A673 (cell line): Measurements from ENCODE around the gene EFCAB9. TPM values are rescaled to one million over a fixed set of nuclear protein-coding genes. Genes with fewer than 3 reads are reported as not detected.

Experiments used
- BruUV-seq: library from RNA; stranded (reverse); fragments of 400-500 nt; replicated peaks from 2 replicates; lab custom pipeline; 2021; lab: Mats Ljungman, UMichigan
- CTCF ChIA-PET: fragments of 300-600 bp; sonication (Branson Sonifier 250); formaldehyde crosslinking; loops from one replicate; lab custom pipeline; 2022; ENCODE audit warnings: antibody characterized with exemption; lab: Charles Lee
- POLR2A ChIA-PET: fragments of 300-600 bp; sonication (Branson Sonifier 250); formaldehyde crosslinking; loops from one replicate; lab custom pipeline; 2022; ENCODE audit warnings: antibody characterized with exemption; ENCODE audit not compliant: low non-redundant PET; lab: Charles Lee
- DNase-seq: peaks from one replicate; pipeline ENCODE4 v3.0.0-alpha.2; 2015; ENCODE audit warnings: low spot score
- H3K27ac ChIP-seq: fragments of 200-600 bp; sonication (generic); 2 replicates; pipeline ENCODE4 v1.5.1; 2016; ENCODE audit warnings: mixed run types, low read depth, mild to moderate bottlenecking, mixed read lengths, antibody characterized with exemption, low read length; ENCODE audit not compliant: poor library complexity, severe bottlenecking
- H3K27me3 ChIP-seq: fragments of 200-600 bp; sonication (generic); replicated peaks from 2 replicates; pipeline ENCODE4 v1.6.1; 2017; ENCODE audit warnings: mixed run types, low read depth, mild to moderate bottlenecking, mixed read lengths, antibody characterized with exemption, low read length; ENCODE audit not compliant: insufficient read depth, poor library complexity
- H3K36me3 ChIP-seq: fragments of 200-600 bp; sonication (generic); 2 replicates; pipeline ENCODE4 v1.6.1; 2016; ENCODE audit warnings: mixed run types, mild to moderate bottlenecking, mixed read lengths, antibody characterized with exemption, low read length; ENCODE audit not compliant: insufficient read depth, poor library complexity, severe bottlenecking
- H3K4me1 ChIP-seq: fragments of 200-600 bp; sonication (generic); 2 replicates; pipeline ENCODE4 v1.6.1; 2017; ENCODE audit warnings: mixed run types, mild to moderate bottlenecking, mixed read lengths, antibody characterized with exemption, low read length; ENCODE audit not compliant: insufficient read depth, poor library complexity, severe bottlenecking
- H3K4me3 ChIP-seq: fragments of 200-600 bp; sonication (generic); 2 replicates; pipeline ENCODE4 v1.5.1; 2016; ENCODE audit warnings: low read depth, mixed run types, mild to moderate bottlenecking, mixed read lengths, low read length; ENCODE audit not compliant: poor library complexity, severe bottlenecking
- H3K9me3 ChIP-seq: fragments of 200-600 bp; sonication (generic); 2 replicates; pipeline ENCODE4 v1.6.1; 2016; ENCODE audit warnings: mixed run types, low read depth, mild to moderate bottlenecking, mixed read lengths, antibody characterized with exemption, low read length; ENCODE audit not compliant: poor library complexity, severe bottlenecking
- CTCF ChIP-seq: fragments of 300-800, 200-600 bp; sonication (generic); conservative IDR thresholded peaks from 2 replicates; pipeline ENCODE4 v1.5.1; 2017; ENCODE audit warnings: low read depth, mild to moderate bottlenecking, antibody characterized with exemption, low read length, moderate library complexity, mixed read lengths
- EZH2 ChIP-seq: fragments of 200-600 bp; sonication (generic); IDR thresholded peaks from 2 replicates; pipeline ENCODE4 v1.6.1; 2017; ENCODE audit warnings: borderline replicate concordance, low read depth, mild to moderate bottlenecking, mixed read lengths, antibody characterized with exemption, low read length; ENCODE audit not compliant: poor library complexity, severe bottlenecking
- intact Hi-C: fragments of 100-400 bp; cut with micrococcal nuclease; formaldehyde crosslinking; loops from one replicate; pipeline ENCODE4 v1.10.0; 2022; ENCODE audit not compliant: unreplicated experiment
- total RNA-seq: library from RNA; stranded (reverse); gene quantifications from 2 replicates; pipeline ENCODE4 v1.2.3, GENCODE V29; 2021

Gene EFCAB9
- total RNA-seq, 1 experiment from 2014 or later: not detected

GRCh38 chr5:172173564-172174153 is 20.3 kb upstream of the EFCAB9 start:
- Histone ChIP-seq H3K36me3 (no peaks in the 10 kb centered on the region), H3K4me3 (no peak overlapping the region), H3K9me3 (no peaks in the 10 kb centered on the region), H3K27me3 (no peaks in the 10 kb centered on the region), H3K4me1 (no peaks in the 10 kb centered on the region), H3K27ac (no peak overlapping the region)
- intact Hi-C loops: no loop called here
- ChIA-PET POLR2A (no interaction called here), CTCF (interaction anchor here (0.6 kb wide), 1 partner anchor 8 kb away, joined by 6 read pairs; no protein-coding TSS in a partner anchor)
- no TSS peak for BruUV-seq
- no peak for DNase-seq
- TF ChIP-seq EZH2 (no peak), CTCF (no peak)

- intact Hi-C loops: no loop called here
- H3K4me3 ChIP-seq: no peak overlapping the region
- H3K36me3 ChIP-seq: no peaks in the 10 kb centered on the region
- no peaks in the 10 kb centered on the region for H3K27me3 ChIP-seq
- H3K27ac ChIP-seq: no peak overlapping the region
- DNase-seq: no peak
- ChIA-PET POLR2A (no interaction called here), CTCF (no interaction called here)
- BruUV-seq: no TSS peak
- H3K4me1 ChIP-seq: no peaks in the 10 kb centered on the region
- no peak for TF ChIP-seq CTCF
- TF ChIP-seq EZH2: no peak
- no peaks in the 10 kb centered on the region for H3K9me3 ChIP-seq
These were observed 18.7 kb upstream of the EFCAB9 start for GRCh38 chr5:172175263-172175719.

- Histone ChIP-seq H3K4me3 (no peak overlapping the region), H3K4me1 (no peaks in the 10 kb centered on the region), H3K27me3 (no peaks in the 10 kb centered on the region), H3K9me3 (no peaks in the 10 kb centered on the region), H3K36me3 (no peaks in the 10 kb centered on the region), H3K27ac (no peak overlapping the region)
- CTCF ChIA-PET: no interaction called here
- intact Hi-C loops: no loop called here
- DNase-seq: no peak
- POLR2A ChIA-PET: no interaction called here
- BruUV-seq: no TSS peak
- no peak for TF ChIP-seq EZH2
- TF ChIP-seq CTCF: no peak
These were observed 16.8 kb upstream of the EFCAB9 start for GRCh38 chr5:172177176-172177575.
